Thoracic aorta (tissue), 2 donors: ENCODE results near the gene SOX14. TPM values are rescaled to one million over a fixed set of nuclear protein-coding genes. Genes with fewer than 3 reads are reported as not detected.

Source experiments
- ATAC-seq: fragments of 150-250 bp; one replicate; pipeline ENCODE4 v1.8.0; 2017; ENCODE audit warnings: low read depth; ENCODE audit not compliant: insufficient number of reproducible peaks, low FRiP score
- DNase-seq: peaks from one replicate; pipeline ENCODE4 v3.0.0-alpha.2; 2020; ENCODE audit warnings: low spot score
- H3K27ac ChIP-seq, 2 donors: fragments of 200-600 bp; sonication (generic); 1 replicate in 1 of 2; 2 replicates in 1 of 2; pipeline ENCODE4 v1.5.1; 2016; ENCODE audit warnings: mild to moderate bottlenecking in 2 of 2, moderate library complexity in 2 of 2
- H3K27me3 ChIP-seq: fragments of 200-600 bp; sonication (generic); replicated peaks from 2 replicates; pipeline ENCODE4 v1.6.0; 2016; ENCODE audit warnings: mild to moderate bottlenecking; ENCODE audit not compliant: insufficient read depth
- H3K36me3 ChIP-seq: fragments of 200-600 bp; sonication (generic); one replicate; pipeline ENCODE4 v1.5.1; 2016
- H3K4me1 ChIP-seq, 2 donors: fragments of 200-600 bp; sonication (generic); 1 replicate in 1 of 2; 2 replicates in 1 of 2; pipeline versions ENCODE4 v1.5.1 to v1.6.0; 2016; ENCODE audit warnings: low read depth in 2 of 2, mild to moderate bottlenecking in 1 of 2; ENCODE audit not compliant: control insufficient read depth in 1 of 2
- H3K4me3 ChIP-seq: fragments of 200-600 bp; sonication (generic); 2 replicates; pipeline ENCODE4 v1.5.1; 2016; ENCODE audit warnings: mild to moderate bottlenecking
- H3K9me3 ChIP-seq: fragments of 200-600 bp; sonication (generic); 2 replicates; pipeline ENCODE4 v1.5.1; 2016
- CTCF ChIP-seq: fragments of 200-600 bp; sonication (generic); IDR thresholded peaks from one replicate; pipeline ENCODE4 v1.5.1; 2019; ENCODE audit warnings: antibody characterized with exemption
- total RNA-seq, 2 donors: library from RNA; depleted of rRNA; stranded (reverse); fragments of >200 nt; gene quantifications; one replicate each; pipeline versions ENCODE4 v1.1.0 to v1.2.3, GENCODE V29; 2016

Gene SOX14
- total RNA-seq, 2 donors from 2014 or later, result not detected

GRCh38 chr3:137812023-137812422 is 47.9 kb downstream of the SOX14 start:
- DNase-seq (no peak), ATAC-seq (no peak)
- H3K4me1 ChIP-seq, result no peaks in the 10 kb centered on the region
- H3K4me3 ChIP-seq, result no peak overlapping the region
- no peaks in the 10 kb centered on the region for H3K9me3 ChIP-seq
- no peak overlapping the region for H3K27ac ChIP-seq
- TF ChIP-seq CTCF, result no peak
- no peaks in the 10 kb centered on the region for H3K36me3 ChIP-seq
- no peaks in the 10 kb centered on the region for H3K27me3 ChIP-seq

GRCh38 chr3:137815251-137815650 is 51.1 kb downstream of the SOX14 start:
- Histone ChIP-seq H3K27ac (no peak overlapping the region), H3K27me3 (no peaks in the 10 kb centered on the region), H3K4me3 (no peak overlapping the region), H3K36me3 (no peaks in the 10 kb centered on the region), H3K4me1 (no peaks in the 10 kb centered on the region), H3K9me3 (no peaks in the 10 kb centered on the region)
- TF ChIP-seq CTCF, result no peak
- DNase-seq (no peak), ATAC-seq (no peak)

Other genes starting within 250 kb of the SOX14 start
- gene CLDN18, start 245.8 kb downstream of the SOX14 start, total RNA-seq, result 1 to 10 TPM in 1 of 2 donors, not detected in 1; 7.3 TPM